NCI-H510A treated with DMSO at 0.1 percent for 48 hours (cell line): ENCODE data around the gene XPR1.

Experiments
- DNase-seq: peaks from one replicate; lab custom pipeline; 2025; lab: John Stamatoyannopoulos, UW

The XPR1 gene

GRCh38 chr1:180932378-180932777 is 300.6 kb downstream of the XPR1 start:
- DNase-seq: no peak

- no peak for DNase-seq
These were observed 301.3 kb downstream of the XPR1 start for GRCh38 chr1:180933141-180933540.

DNA sequence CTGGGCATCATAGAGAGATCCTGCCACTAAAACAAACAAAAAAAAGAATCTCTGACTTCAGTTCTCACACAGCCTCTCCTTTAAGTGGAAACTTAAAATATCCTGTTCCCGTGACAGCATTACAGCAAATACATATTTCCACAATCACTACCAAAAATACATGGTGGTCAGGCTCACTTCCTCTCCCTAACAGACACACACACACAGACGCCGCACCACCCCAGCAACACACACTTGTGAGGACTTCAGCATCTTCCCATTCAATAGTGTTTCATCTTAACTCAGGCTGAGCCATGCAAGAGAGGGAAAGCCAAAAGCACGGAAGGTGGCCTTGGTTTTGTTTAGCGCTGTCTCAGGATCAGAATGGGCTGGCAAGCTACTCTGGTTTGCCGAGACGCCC is 302.7 kb downstream of the XPR1 start:
- DNase-seq: no peak

DNA sequence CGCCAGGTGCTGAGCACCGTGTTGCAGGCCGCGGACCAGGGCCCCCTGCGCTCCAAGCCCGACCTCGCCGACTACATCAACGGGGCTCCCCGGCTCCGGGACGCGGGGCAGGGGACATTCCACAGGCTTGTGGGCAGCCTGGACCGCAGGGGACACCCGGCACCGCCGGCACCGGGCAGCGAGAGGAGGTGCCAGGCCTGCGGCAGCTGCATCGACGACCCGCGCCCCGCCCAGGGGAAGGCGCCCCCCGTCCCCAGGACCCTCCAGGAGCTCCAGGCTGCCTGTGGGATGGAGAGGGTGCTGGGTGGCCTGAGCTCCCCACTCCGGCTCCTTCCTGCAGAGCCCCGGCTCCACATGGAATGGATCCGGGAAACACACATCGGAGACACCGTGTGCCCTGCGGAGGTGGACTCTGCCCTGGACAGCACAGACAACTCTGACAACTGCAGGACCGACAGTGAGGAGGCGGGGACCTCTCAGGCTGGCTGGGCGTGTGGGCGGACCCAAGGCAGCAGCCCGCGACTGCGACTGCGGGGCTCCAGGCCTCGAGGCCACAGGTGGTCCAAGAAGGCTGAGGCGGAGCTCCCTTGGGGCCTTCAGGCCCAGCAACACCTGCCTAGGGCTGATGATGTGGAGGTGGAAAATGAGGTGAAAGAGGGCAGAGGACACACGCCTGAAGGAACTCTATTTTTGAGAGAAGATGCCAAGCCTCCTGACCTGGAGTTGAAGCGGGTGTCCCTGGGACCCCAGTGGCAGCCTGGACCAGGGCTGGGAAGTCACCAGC is 303.7 kb downstream of the XPR1 start:
- DNase-seq: no peak

- no peak for DNase-seq
These were observed 304.5 kb downstream of the XPR1 start for GRCh38 chr1:180936110-180937011.

- DNase-seq: no peak
These were observed 305.2 kb downstream of the XPR1 start for GRCh38 chr1:180937012-180937372.

DNA sequence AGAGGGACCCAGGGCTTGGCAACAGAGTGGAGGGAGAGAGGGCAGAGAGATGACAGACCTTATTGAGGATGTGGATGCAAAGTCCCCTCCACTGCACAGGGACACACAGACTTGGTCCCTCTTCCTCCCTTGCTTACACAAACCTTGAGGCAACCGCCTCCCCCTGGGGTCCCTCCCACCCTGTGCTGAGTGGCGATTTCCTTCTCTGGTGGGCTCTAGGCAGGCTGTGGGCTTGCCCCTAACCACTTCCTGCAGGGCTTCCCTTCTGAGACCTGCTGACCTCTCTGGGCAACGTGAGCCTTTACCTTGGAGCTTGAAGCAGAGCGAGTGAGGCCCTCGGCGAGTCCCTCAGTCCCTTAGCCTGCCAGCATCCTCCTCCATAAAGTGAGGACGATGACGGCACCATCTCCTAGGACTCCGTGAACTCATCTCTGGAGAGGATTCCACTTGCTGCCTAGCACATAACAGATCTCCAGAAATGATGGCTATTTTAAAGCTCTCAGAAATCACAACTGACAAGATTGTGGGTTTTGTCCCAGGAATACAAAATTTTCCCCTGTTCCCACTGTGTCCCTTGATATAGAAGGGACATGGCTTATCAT is 305.9 kb downstream of the XPR1 start:
- DNase-seq: no peak

DNA sequence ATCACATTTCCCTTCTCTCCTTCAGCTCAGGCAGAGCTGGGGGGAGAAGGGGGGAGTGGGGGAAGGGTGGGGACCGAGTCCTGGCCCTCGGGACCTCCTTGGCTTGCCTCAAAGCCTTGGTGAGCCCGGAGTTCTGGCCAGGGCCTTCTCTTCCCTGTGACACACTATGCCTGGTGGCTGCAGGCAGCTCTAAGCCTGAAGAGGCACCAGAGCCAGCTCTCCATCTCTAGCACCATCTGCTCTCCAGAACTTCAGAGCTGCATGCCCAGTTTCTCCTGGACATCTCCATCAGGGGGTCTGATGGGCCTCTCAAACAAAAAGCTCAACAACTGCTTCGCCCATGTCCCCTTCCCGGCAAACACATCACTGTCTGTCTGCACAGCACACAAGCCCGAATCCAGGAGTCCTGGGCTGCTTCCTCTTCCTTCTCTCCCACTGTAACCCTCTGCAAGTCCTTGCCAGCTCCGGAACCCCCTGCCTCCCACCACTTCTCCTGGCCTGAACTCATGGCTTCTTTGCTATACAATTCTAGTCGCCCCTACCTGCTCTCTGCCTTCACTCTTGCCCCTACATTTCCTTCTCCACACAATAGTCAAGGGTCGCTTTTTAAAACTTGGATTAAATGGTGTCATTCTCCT is 307.4 kb downstream of the XPR1 start:
- DNase-seq: no peak

- DNase-seq: no peak
These were observed 307.9 kb downstream of the XPR1 start for GRCh38 chr1:180939711-180940103.
